ENCODE data around the gene SRRM3.

- TF ChIP-seq SPI1 (IDR thresholded peaks at IDR 0.05; ENCODE audit: low read depth, low read length) (no peak), POLR2AphosphoS5 (IDR thresholded peaks at IDR 0.05; ENCODE audit: low read depth, low read length) (no peak), POLR2A (IDR thresholded peaks at IDR 0.05; ENCODE audit: low read depth, low read length) (no peak), TAF1 (IDR thresholded peaks at IDR 0.05; ENCODE audit: low read depth, low read length) (no peak), POU2F2 (IDR thresholded peaks at IDR 0.05; ENCODE audit: low read depth, low read length) (no peak), PAX5 (IDR thresholded peaks at IDR 0.05; ENCODE audit: insufficient read depth, low read length, severe bottlenecking) (no peak)
Measured at GRCh38 chr7:76209310-76209709, 7.6 kb downstream of the SRRM3 start.

All from GM12891 (cell line).